Esophagus mucosa (tissue), 1 donor: ENCODE results near the gene PRRC1. TPM values are rescaled to one million over a fixed set of nuclear protein-coding genes. Genes with fewer than 3 reads are reported as not detected.
"Not testable (repeated sequence)": the region's sequence is repeated elsewhere in the genome, so short reads cannot be mapped to it uniquely, and the experiment has no call there.

Experiments used
- ATAC-seq: fragments of 200-7000 bp; cut with Tn5 transposase; one replicate; pipeline ENCODE4 v1.9.1; 2020
- total RNA-seq: library from RNA; stranded (reverse); gene quantifications from one replicate; pipeline ENCODE4 v1.2.4, GENCODE V29; 2023
- donor health status: DM: yes; HTN: yes; CAD: no.

The PRRC1 gene
- total RNA-seq, 1 donor from 2014 or later: 31.2 TPM

GRCh38 chr5:127549551-127549950 lies 32.1 kb downstream of the PRRC1 start:
- ATAC-seq: no peak

GRCh38 chr5:127550652-127551409 lies 33.4 kb downstream of the PRRC1 start:
- ATAC-seq: no peak

- ATAC-seq: no peak
Observed at GRCh38 chr5:127551410-127552041, 34.1 kb downstream of the PRRC1 start.

GRCh38 chr5:127555826-127556225 lies 38.4 kb downstream of the PRRC1 start:
- no peak for ATAC-seq

GRCh38 chr5:127556609-127557334 lies 39.3 kb downstream of the PRRC1 start:
- no peak for ATAC-seq

- ATAC-seq: no peak
Observed at GRCh38 chr5:127558273-127558672, 40.8 kb downstream of the PRRC1 start.

GRCh38 chr5:127561254-127561653 lies 43.8 kb downstream of the PRRC1 start:
- no peak for ATAC-seq

GRCh38 chr5:127562252-127562651 lies 44.8 kb downstream of the PRRC1 start:
- ATAC-seq: no peak

- ATAC-seq: no peak
Observed at GRCh38 chr5:127563136-127563535, 45.7 kb downstream of the PRRC1 start.

- ATAC-seq: peak; percentile 69
Observed at GRCh38 chr5:127564002-127564769, 46.7 kb downstream of the PRRC1 start.

GRCh38 chr5:127565586-127566270 lies 48.3 kb downstream of the PRRC1 start:
- ATAC-seq: no peak

- ATAC-seq: no peak
Observed at GRCh38 chr5:127567026-127567768, 49.8 kb downstream of the PRRC1 start.

GRCh38 chr5:127568166-127568565 lies 50.7 kb downstream of the PRRC1 start:
- no peak for ATAC-seq

GRCh38 chr5:127569471-127569870 lies 52.0 kb downstream of the PRRC1 start:
- ATAC-seq: not testable (repeated sequence)

GRCh38 chr5:127571314-127572131 lies 54.1 kb downstream of the PRRC1 start:
- no peak for ATAC-seq

- no peak for ATAC-seq
Observed at GRCh38 chr5:127572930-127573329, 55.5 kb downstream of the PRRC1 start.

- ATAC-seq: no peak
Observed at GRCh38 chr5:127574852-127575679, 57.6 kb downstream of the PRRC1 start.

- ATAC-seq: no peak
Observed at GRCh38 chr5:127577458-127577857, 60.0 kb downstream of the PRRC1 start.

- ATAC-seq: no peak
Observed at GRCh38 chr5:127580731-127581130, 63.3 kb downstream of the PRRC1 start.

GRCh38 chr5:127581450-127581849 lies 64.0 kb downstream of the PRRC1 start:
- no peak for ATAC-seq
